ENCODE data around the gene TLCD3B.
"Not testable (repeated sequence)": the region's sequence is repeated elsewhere in the genome, so short reads cannot be mapped to it uniquely, and the experiment has no call there.

The TLCD3B gene

DNA sequence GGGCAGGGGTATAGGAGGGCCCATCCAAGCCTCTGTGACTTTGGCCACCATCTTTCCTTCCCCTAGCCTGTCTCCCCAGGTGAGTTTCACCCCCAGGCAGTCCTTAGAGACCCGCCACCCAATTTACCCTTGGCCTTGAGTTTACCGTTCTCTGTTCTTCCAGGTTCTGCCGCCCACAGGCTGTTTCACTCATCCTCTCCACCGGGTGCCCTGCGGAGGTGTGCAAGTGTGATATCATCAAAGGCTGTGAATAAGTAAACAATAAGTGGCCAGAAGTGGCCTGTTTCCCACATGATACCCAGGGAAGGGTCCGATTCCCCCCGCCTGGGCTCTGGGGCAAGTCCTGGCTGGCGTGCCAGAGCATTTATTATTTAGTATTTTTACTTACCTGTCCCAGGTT lies 15.1 kb upstream of the TLCD3B start:
- H3K4me1 ChIP-seq (ENCODE audit: insufficient read depth, poor library complexity, severe bottlenecking), result no peaks in the 10 kb centered on the region
- H3K4me3 ChIP-seq (ENCODE audit: severe bottlenecking), result no peak overlapping the region
- ATAC-seq (ENCODE audit: low read depth) (no peak), DNase-seq (ENCODE audit: low spot score) (no peak)
- H3K36me3 ChIP-seq (ENCODE audit: low read depth), result no peaks in the 10 kb centered on the region
- H3K27ac ChIP-seq (ENCODE audit: poor library complexity, severe bottlenecking), result no peak overlapping the region
- H3K27me3 ChIP-seq (ENCODE audit: insufficient read depth, poor library complexity, severe bottlenecking), result no peaks in the 10 kb centered on the region
- no peaks in the 10 kb centered on the region for H3K9me3 ChIP-seq (ENCODE audit: severe bottlenecking)
- TF ChIP-seq, protein P1, sequence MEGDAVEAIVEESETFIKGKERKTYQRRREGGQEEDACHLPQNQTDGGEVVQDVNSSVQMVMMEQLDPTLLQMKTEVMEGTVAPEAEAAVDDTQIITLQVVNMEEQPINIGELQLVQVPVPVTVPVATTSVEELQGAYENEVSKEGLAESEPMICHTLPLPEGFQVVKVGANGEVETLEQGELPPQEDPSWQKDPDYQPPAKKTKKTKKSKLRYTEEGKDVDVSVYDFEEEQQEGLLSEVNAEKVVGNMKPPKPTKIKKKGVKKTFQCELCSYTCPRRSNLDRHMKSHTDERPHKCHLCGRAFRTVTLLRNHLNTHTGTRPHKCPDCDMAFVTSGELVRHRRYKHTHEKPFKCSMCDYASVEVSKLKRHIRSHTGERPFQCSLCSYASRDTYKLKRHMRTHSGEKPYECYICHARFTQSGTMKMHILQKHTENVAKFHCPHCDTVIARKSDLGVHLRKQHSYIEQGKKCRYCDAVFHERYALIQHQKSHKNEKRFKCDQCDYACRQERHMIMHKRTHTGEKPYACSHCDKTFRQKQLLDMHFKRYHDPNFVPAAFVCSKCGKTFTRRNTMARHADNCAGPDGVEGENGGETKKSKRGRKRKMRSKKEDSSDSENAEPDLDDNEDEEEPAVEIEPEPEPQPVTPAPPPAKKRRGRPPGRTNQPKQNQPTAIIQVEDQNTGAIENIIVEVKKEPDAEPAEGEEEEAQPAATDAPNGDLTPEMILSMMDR (IDR thresholded peaks at IDR 0.05; ENCODE audit: poor library complexity, severe bottlenecking), result no peak

DNA sequence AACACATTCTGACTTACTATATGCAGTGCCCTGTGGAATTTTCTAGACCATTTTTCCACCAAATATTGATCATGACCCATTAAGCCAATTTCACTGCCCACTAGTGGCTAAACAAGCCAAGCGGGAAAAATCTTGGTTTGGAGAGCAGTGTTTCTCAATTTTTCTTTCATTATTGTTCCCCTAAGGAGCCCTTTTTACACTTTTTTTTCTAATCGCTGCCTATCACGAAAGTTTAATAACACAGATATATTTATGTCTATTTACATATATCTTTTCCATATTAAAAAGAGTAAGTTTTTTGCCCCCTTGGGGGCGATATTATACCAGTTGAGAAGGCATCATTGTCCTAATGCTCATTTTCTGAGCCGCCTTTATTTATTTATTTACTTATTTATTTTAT lies 10.8 kb upstream of the TLCD3B start:
- no peaks in the 10 kb centered on the region for H3K27me3 ChIP-seq (ENCODE audit: insufficient read depth, poor library complexity, severe bottlenecking)
- DNase-seq (ENCODE audit: low spot score) (no peak), ATAC-seq (ENCODE audit: low read depth) (no peak)
- no peak overlapping the region for H3K4me3 ChIP-seq (ENCODE audit: severe bottlenecking)
- no peaks in the 10 kb centered on the region for H3K4me1 ChIP-seq (ENCODE audit: insufficient read depth, poor library complexity, severe bottlenecking)
- TF ChIP-seq, protein P1 (IDR thresholded peaks at IDR 0.05; ENCODE audit: poor library complexity, severe bottlenecking), result peak; percentile 80
- H3K27ac ChIP-seq (ENCODE audit: poor library complexity, severe bottlenecking), result no peak overlapping the region
- no peaks in the 10 kb centered on the region for H3K36me3 ChIP-seq (ENCODE audit: low read depth)
- no peaks in the 10 kb centered on the region for H3K9me3 ChIP-seq (ENCODE audit: severe bottlenecking)

DNA sequence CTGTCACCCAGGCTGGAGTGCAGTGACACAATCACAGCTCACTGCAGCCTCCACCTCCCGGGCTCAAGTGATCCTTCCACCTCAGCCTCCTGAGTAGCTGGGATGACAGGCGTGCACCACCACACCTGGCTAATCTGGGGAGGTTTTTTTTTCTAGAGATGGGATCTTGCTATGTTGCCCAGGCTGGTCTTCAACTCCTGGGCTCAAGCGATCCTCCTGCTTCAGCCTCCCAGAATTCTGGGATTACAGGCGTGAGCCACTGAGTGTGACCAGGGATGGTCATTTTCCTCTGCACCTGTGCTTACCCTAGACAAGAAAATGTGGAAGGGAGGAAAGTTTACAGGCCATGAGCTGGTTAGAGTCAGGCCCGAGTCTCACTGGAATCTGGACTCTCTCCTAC lies 9.6 kb upstream of the TLCD3B start:
- H3K27ac ChIP-seq (ENCODE audit: poor library complexity, severe bottlenecking); H3K9me3 ChIP-seq (ENCODE audit: severe bottlenecking); ATAC-seq (ENCODE audit: low read depth); H3K27me3 ChIP-seq (ENCODE audit: insufficient read depth, poor library complexity, severe bottlenecking); H3K36me3 ChIP-seq (ENCODE audit: low read depth); H3K4me1 ChIP-seq (ENCODE audit: insufficient read depth, poor library complexity, severe bottlenecking); H3K4me3 ChIP-seq (ENCODE audit: severe bottlenecking); DNase-seq (ENCODE audit: low spot score): not testable (repeated sequence)

DNA sequence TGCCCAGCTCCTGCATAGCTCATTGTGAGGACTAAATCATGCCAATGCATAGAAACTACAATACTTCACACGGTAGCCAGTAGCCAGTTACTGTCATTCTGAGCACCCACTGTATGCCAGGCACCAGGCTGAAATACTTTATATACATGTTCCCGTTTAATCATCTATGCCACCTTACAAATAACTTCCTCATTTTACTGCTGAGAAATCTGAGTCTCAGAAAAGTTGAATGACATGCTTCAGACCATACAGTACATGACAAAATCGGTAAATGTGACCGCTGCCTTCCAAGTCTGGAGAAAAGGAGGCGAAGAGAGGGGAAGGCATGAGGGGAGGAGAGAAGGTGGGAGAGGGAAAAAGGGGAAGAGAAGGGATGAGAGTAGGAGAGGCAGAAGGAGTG lies 9.2 kb upstream of the TLCD3B start:
- Histone ChIP-seq H3K27me3 (ENCODE audit: insufficient read depth, poor library complexity, severe bottlenecking) (no peaks in the 10 kb centered on the region), H3K9me3 (ENCODE audit: severe bottlenecking) (no peaks in the 10 kb centered on the region), H3K27ac (ENCODE audit: poor library complexity, severe bottlenecking) (no peak overlapping the region), H3K4me3 (ENCODE audit: severe bottlenecking) (no peak overlapping the region), H3K4me1 (ENCODE audit: insufficient read depth, poor library complexity, severe bottlenecking) (no peaks in the 10 kb centered on the region), H3K36me3 (ENCODE audit: low read depth) (no peaks in the 10 kb centered on the region)
- no peak for ATAC-seq (ENCODE audit: low read depth)
- TF ChIP-seq, protein P1 (IDR thresholded peaks at IDR 0.05; ENCODE audit: poor library complexity, severe bottlenecking), result no peak
- no peak for DNase-seq (ENCODE audit: low spot score)

DNA sequence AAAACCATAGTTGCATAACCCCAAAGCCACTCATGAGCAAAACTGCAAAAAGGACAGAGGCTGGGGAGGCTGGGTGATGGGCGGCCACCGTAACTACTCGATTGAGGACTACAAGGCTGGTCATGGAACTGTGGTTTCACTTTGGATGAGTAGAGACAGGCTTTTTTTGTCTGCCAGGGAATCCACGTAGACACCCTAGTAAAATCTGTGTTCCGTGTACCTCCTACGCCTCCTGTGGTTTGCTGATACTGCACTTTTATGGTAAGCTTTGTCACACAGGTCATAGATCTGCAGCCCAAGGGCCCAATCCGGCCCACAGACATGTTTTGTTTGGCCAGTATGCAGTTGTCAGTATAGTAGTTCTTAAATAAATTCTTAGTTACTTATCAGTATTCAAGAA lies 2.2 kb upstream of the TLCD3B start:
- ATAC-seq (ENCODE audit: low read depth) (no peak), DNase-seq (ENCODE audit: low spot score) (no peak)
- TF ChIP-seq, protein P1 (IDR thresholded peaks at IDR 0.05; ENCODE audit: poor library complexity, severe bottlenecking), result no peak
- no peak overlapping the region for H3K4me3 ChIP-seq (ENCODE audit: severe bottlenecking)
- no peaks in the 10 kb centered on the region for H3K9me3 ChIP-seq (ENCODE audit: severe bottlenecking)
- H3K36me3 ChIP-seq (ENCODE audit: low read depth), result no peaks in the 10 kb centered on the region
- no peaks in the 10 kb centered on the region for H3K4me1 ChIP-seq (ENCODE audit: insufficient read depth, poor library complexity, severe bottlenecking)
- no peak overlapping the region for H3K27ac ChIP-seq (ENCODE audit: poor library complexity, severe bottlenecking)
- peaks cover 8% of the 10 kb centered on the region for H3K27me3 ChIP-seq (ENCODE audit: insufficient read depth, poor library complexity, severe bottlenecking)
